ENCODE measurements around the gene LRGUK.

DNA sequence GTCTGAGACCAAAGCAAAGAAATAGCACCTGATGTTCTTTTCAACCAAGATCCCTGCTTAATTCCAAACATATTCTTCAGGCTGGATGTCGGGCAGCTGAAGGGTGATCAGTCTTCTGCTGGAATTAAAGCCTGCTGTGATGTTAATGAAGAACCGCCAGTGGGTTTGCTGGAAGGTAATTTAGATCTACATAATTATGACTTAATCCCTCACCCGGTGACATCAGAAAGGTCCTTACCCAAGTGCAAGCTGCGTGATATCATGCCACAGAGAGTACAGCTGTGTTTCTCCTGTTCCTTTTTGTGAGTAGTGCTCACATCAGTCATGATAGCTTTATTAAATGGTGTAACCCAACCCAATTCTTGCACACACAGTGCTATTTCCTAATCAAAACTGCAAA lies 29.1 kb upstream of the LRGUK start:
- TF ChIP-seq ZNF274 (IDR thresholded peaks at IDR 0.05; ENCODE audit: low read depth, low read length) (no peak), SUZ12 (IDR thresholded peaks at IDR 0.05; ENCODE audit: extremely low read depth, insufficient read depth, insufficient read length) (no peak)

Measured in NT2/D1 (cell line).